Central memory CD4-positive, alpha-beta T cell (primary cell): Measurements from ENCODE around the gene MYO7A.

Experiments used
- DNase-seq: peaks from one replicate; pipeline ENCODE4 v3.0.0; 2022

Gene MYO7A

DNA sequence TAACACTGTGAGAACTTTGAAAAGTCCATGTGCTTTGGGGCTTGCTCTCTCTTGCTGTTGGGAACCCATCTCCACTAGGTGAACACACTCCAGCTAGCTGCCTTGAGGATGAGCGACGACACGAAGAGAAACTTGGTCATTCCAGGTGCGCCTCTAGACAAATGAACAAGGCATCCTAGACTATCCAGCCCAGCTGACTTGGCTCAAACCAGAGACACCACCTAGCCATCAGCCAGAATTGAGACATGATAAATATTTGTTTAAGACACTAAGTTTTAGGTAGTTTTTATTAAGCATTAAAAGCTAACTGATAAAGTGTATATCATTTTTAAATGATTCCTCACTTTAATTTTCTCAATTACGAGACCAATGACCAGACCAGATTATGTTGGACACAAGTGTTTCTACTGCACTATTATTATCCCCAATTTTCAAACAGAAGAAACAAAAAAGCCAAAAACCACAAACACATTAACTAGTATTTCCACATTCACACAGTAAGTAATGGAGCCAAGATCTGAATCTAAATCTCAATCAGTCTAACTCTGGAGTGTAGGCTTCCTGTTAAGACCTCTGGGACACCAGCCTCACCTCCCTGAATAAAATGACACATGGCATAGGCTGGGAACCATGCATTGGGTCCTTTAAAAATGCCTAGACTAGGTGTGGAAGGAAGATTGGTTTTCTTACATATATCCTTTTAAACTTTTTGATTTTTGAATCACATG is 103.0 kb downstream of the MYO7A start:
- no peak for DNase-seq

DNA sequence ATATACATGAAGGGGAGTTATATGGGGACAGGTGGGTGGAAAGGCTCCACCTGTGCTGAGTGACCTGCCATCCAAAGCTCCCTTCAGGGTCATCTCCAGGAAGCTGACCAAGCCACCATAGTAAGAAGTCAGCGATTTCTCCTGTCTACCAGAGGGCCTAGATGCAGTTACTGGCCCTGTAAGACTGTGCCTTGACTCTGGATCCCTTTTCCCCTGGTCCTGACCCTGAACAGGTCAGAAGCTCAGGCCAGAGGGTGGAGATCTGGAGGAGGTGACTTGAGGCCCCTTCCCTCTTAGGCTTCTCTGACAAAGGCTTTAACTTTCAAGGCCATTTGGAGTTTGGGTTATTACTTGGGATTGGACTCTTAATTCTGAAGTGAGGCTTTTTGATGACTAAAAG is 103.8 kb downstream of the MYO7A start:
- DNase-seq = no peak

GRCh38 chr11:77232242-77232641 is 104.2 kb downstream of the MYO7A start:
- DNase-seq = no peak

DNA sequence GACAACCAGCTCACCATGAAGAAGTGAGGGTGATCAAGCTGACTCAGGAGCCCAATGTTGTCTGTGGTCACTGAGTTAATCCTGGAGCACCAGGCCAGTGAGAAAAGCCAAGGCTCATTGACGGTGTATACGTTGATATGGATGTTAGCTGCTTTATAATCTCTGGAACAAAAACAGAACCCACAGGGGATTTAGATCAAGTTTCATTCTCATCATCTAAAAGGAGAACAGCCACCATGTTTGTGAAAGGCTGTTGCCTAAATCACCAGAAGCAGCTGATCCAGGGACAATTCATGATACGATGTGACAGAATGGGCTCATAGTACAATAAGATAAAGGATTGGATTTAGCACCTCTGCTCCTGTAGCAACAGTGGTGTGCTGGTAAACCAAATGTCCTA is 105.0 kb downstream of the MYO7A start:
- no peak for DNase-seq

GRCh38 chr11:77236901-77237300 is 108.9 kb downstream of the MYO7A start:
- DNase-seq = no peak

- DNase-seq = no peak
Observed at GRCh38 chr11:77244277-77245027, 116.4 kb downstream of the MYO7A start.

- DNase-seq = no peak
Observed at GRCh38 chr11:77249427-77249826, 121.4 kb downstream of the MYO7A start.

- no peak for DNase-seq
Observed at GRCh38 chr11:77250881-77251640, 123.0 kb downstream of the MYO7A start.

GRCh38 chr11:77252555-77253270 is 124.7 kb downstream of the MYO7A start:
- no peak for DNase-seq

DNA sequence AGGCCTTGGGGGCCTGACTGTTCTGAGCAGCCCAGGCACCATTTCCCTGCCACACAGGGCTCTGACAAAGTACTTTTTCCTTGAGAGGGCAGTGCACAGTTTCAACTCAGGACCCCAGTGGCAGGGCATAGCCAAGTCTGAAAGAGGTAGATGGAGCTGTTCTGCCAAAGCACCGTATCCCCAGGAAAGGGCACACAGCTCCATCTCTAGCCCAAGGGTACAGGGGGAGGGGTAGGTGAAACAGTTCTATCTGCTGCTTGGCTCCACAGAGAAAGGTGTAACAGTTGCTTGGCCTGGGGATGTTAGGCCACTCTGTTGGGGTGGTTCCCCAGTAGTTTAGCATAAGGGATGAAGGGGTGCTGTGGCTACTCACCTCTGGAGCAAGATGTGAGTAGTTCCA is 125.6 kb downstream of the MYO7A start:
- DNase-seq = no peak

- DNase-seq = no peak
Observed at GRCh38 chr11:77259641-77260040, 131.6 kb downstream of the MYO7A start.

DNA sequence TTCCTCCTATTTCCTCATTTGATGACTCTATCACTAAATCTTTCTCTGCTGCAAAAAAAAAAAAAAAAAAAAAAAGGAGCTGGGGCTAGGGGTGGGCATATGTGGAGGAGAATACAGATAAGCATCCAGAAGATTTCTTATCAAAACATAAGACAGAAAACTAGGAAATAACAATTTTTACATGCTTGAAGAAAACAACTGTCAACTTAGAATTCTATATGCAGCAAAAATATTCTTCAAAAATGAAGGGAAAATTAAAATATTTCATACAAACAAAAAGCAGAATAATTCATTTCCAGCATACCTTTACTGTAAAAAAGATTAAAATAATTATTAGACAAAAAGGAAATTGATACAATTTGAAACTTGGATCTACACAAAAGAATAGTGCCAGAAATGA is 134.8 kb downstream of the MYO7A start:
- DNase-seq = no peak
